OCI-LY1 (cell line): ENCODE data around the gene IFNB1.

Experiments used
- CTCF ChIP-seq: fragments of 200-600 bp; sonication (generic), shearing (Covaris generic); IDR thresholded peaks from 2 replicates; pipeline ENCODE4 v1.5.1; 2017; ENCODE audit warnings: mild to moderate bottlenecking, antibody characterized with exemption, low read length, moderate library complexity, mixed read lengths
- EZH2 ChIP-seq: fragments of 200-600 bp; sonication (generic), shearing (Covaris generic); IDR thresholded peaks from 2 replicates; pipeline ENCODE4 v1.8.0; 2017; ENCODE audit warnings: borderline replicate concordance, mixed run types, mild to moderate bottlenecking, antibody characterized with exemption, low read length, moderate library complexity, mixed read lengths

- TF ChIP-seq CTCF (no peak), EZH2 (no peak)
These were observed 40.5 kb downstream of the IFNB1 start for GRCh38 chr9:21037278-21037677.
